HG03520 (cell line): ENCODE results near the gene BEND7.
"Not testable (repeated sequence)": the region's sequence is repeated elsewhere in the genome, so short reads cannot be mapped to it uniquely, and the experiment has no call there.

Source experiments
- ATAC-seq: cut with Tn5 transposase; IDR thresholded peaks from one replicate; pipeline ENCODE4 v1.9.1; 2021; ENCODE audit warnings: mild to moderate bottlenecking, moderate library complexity; ENCODE audit not compliant: unreplicated experiment

BEND7 gene

GRCh38 chr10:13425397-13425796, 103.4 kb downstream of the BEND7 start:
- no peak for ATAC-seq

GRCh38 chr10:13422800-13423199, 106.0 kb downstream of the BEND7 start:
- ATAC-seq = no peak

GRCh38 chr10:13421382-13421917, 107.4 kb downstream of the BEND7 start:
- no peak for ATAC-seq

GRCh38 chr10:13420532-13421307, 108.1 kb downstream of the BEND7 start:
- no peak for ATAC-seq

GRCh38 chr10:13417459-13418126, 111.2 kb downstream of the BEND7 start:
- ATAC-seq = no peak

DNA sequence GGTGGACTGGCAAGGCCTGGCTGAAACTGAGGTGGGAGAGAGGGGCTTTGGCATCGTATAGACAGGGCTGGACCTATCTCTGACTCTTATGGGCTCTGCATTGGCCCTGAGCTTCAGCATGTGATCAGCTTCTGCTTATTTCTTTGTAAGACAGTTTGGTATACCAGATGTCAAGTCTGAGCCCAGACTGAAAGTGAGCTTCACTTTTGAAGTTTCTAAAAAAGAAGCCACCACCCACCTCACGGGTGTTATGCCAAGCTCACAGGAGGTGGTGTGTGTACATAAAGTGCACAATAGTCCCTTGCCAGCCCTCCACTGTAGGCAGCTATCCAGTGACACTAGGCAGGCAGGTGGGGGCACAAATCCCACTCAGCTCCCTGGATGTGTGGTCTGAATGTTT, 112.1 kb downstream of the BEND7 start:
- ATAC-seq = no peak

- ATAC-seq = no peak
These were observed 114.0 kb downstream of the BEND7 start for GRCh38 chr10:13414855-13415254.

DNA sequence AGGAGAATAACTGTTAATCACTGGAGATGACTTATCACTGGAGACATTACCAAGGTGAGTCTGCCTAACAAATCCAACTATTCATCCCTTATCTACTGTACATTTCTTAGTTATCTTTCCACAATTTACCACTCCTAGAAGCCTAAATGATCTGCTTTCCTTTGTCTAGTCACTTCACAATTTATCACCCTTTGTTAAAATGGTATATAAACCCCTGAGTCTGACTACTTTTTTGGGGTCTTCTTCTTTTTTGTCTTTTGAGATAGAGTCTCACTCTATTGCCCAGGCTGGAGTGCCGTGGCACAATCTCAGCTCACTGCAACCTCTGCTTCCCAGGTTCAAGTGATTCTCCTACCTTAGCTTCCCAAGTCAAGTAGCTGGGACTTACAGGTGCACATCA, 114.7 kb downstream of the BEND7 start:
- no peak for ATAC-seq

GRCh38 chr10:13412894-13413293, 115.9 kb downstream of the BEND7 start:
- no peak for ATAC-seq

GRCh38 chr10:13404791-13405190, 124.0 kb downstream of the BEND7 start:
- no peak for ATAC-seq

GRCh38 chr10:13404305-13404759, 124.5 kb downstream of the BEND7 start:
- ATAC-seq = no peak

- not testable (repeated sequence) for ATAC-seq
These were observed 125.4 kb downstream of the BEND7 start for GRCh38 chr10:13403426-13403825.

DNA sequence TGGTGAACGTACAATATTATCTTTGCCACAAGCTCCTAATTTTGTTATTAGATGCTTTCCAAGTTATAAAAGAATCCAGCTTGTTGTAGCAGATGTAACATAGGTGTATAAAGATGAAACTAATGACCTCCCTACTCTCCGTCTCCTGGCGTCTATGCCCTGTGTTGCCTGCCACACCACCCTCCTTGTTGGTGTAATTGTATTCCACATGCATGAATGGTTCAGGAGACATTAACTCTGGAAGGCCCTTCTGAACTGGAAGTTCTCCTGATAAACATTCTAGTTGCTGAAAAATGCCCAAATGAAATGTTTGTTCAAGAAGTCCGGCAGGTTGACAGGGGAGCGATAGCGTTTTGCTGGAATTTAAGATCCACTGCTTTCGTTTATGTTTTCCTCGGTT, 126.8 kb downstream of the BEND7 start:
- no peak for ATAC-seq

DNA sequence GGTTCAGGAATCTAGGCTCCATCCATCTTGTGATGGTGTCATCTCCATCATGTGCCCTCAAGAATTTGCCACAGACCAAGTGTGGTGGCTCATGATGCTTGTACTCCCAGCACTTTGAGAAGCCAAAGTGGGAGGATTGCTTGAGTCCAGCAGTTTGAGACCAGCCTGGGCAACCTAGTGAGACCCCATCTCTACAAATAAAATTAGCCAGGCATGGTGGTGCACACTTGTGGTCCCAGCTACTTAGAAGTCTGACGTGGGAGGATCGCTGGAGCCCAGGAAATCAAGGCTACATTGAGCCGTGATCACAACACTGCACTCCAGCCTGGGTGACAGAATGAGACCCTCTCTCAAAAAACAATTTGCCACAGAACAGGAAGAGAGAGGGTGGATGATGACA, 127.7 kb downstream of the BEND7 start:
- no peak for ATAC-seq

GRCh38 chr10:13400196-13400965, 128.4 kb downstream of the BEND7 start:
- no peak for ATAC-seq

DNA sequence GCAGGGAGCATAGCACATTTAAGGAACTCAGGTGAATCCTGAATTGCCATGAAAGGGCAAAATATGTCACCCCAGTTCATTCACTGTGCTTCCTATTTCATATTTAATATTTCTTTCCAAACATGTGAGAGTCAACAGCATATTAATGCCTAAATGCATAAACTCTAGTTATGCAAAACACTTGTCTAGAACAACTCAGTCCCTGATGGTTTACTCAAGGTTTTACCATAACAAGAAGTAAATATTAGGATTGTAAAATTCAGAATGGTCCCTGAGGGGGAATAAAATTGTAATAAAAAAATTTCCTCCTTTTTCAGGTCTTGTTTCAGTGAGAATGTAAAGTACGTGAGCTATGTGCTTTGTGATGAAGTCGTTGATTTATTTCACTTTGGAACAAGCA, 129.1 kb downstream of the BEND7 start:
- no peak for ATAC-seq

DNA sequence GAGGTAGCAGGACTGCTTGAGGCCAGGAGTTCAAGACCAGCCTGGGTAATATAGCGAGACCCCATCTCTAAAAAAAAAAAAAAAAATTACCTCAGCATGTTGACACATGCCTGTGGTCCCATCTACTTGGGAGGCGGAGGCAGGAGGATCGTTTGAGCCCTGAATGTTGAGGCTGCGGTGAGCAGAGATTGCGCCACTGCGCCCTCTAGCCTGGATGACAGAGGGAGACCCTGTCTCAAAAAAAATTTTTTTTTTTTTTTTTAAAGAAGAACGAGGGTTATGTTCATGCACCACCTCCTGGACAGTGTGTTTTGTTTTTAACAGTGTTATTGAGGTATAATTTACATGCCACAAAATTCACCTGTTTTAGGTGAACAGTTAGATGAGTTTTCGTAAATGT, 129.6 kb downstream of the BEND7 start:
- no peak for ATAC-seq

DNA sequence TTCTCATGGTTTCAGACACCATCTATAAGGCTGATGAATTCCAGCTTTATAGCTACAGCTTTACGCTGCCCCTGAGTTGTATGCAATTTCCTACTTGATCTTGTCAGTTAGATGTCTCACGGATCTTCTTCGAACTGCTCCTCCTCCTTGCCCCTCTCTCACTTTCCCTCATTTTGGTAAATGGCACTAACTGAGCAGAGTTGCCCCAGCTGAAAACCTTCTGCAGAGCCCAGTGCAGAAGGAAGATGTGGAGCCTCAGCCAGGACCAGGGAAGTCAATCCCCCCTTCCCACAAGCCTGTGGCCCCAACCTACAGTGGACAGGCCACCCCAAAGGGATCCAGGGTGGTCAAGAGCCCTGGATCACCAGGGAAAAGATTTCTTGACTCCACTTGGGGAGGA, 131.8 kb downstream of the BEND7 start:
- no peak for ATAC-seq

- ATAC-seq = no peak
These were observed 132.4 kb downstream of the BEND7 start for GRCh38 chr10:13396369-13396768.

DNA sequence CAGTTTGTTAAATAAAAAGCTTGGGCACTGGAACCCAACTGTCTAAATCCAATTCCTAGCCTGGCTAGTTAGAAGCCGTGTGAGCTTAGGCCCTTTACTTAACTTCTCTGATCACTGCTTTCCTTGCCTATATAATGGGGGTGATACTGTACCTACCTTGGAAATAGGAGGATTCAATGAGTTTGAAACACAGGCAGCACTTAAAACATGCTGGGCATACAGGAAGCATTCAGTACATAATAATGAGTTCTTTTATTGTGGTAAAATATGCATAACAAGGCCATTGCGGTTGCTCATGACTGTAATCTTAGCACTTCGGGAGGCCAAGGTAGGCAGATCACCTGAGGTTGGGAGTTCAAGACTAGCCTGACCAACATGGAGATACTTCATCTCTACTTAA, 133.3 kb downstream of the BEND7 start:
- ATAC-seq = no peak

- no peak for ATAC-seq
These were observed 135.2 kb downstream of the BEND7 start for GRCh38 chr10:13393640-13394039.
